Bronchial epithelial cell (primary cell): ENCODE measurements around the gene NOXRED1. TPM values are rescaled to one million over a fixed set of nuclear protein-coding genes. Genes with fewer than 3 reads are reported as not detected.

ENCODE experiments used
- DNase-seq: peaks from one replicate; pipeline ENCODE4 v3.0.0-alpha.2; 2010; ENCODE audit warnings: low read depth
- FAIRE-seq: peaks from 2 replicates; lab custom pipeline; 2011; peaks lifted over from hg19 to GRCh38; lab: Jason Lieb, UNC
- H3K27me3 ChIP-seq: 2 replicates; pipeline ENCODE4 v1.5.1; 2011; ENCODE audit warnings: low read length; ENCODE audit not compliant: control insufficient read depth, insufficient read depth
- H3K36me3 ChIP-seq: 2 replicates; pipeline ENCODE4 v1.5.1; 2011; ENCODE audit warnings: low read length; ENCODE audit not compliant: control insufficient read depth, insufficient read depth
- H3K4me3 ChIP-seq: 2 replicates; pipeline ENCODE4 v1.5.1; 2011; ENCODE audit warnings: mild to moderate bottlenecking, low read depth, low read length, control low read depth
- CTCF ChIP-seq: IDR thresholded peaks from 2 replicates; pipeline ENCODE4 v1.5.1; 2011; ENCODE audit warnings: mild to moderate bottlenecking, moderate library complexity, low read length, control low read depth, inconsistent platforms; ENCODE audit not compliant: insufficient read depth, severe bottlenecking
- total RNA-seq: library from RNA; depleted of rRNA; stranded (reverse); fragments of >200 nt; gene quantifications from 2 replicates; pipeline ENCODE4 v1.2.1, GENCODE V29; 2014

NOXRED1 gene
- total RNA-seq, 1 donor from 2014 or later = 0.26 TPM

- Histone ChIP-seq H3K27me3 (no peaks in the 10 kb centered on the region), H3K4me3 (no peak overlapping the region), H3K36me3 (peaks cover 13% of the 10 kb centered on the region)
- no peak for TF ChIP-seq CTCF
- DNase-seq = no peak
- FAIRE-seq = no peak
Observed at GRCh38 chr14:77442196-77442595, 18.9 kb upstream of the NOXRED1 start.

GRCh38 chr14:77439861-77440260, 16.5 kb upstream of the NOXRED1 start:
- FAIRE-seq = no peak
- DNase-seq = no peak
- Histone ChIP-seq H3K27me3 (no peaks in the 10 kb centered on the region), H3K36me3 (peaks cover 13% of the 10 kb centered on the region), H3K4me3 (no peak overlapping the region)
- no peak for TF ChIP-seq CTCF

GRCh38 chr14:77438596-77438995, 15.3 kb upstream of the NOXRED1 start:
- TF ChIP-seq CTCF = no peak
- DNase-seq (no peak), FAIRE-seq (no peak)
- Histone ChIP-seq H3K4me3 (no peak overlapping the region), H3K36me3 (peaks cover 12% of the 10 kb centered on the region), H3K27me3 (no peaks in the 10 kb centered on the region)

- Histone ChIP-seq H3K4me3 (no peak overlapping the region), H3K27me3 (no peaks in the 10 kb centered on the region), H3K36me3 (peaks cover 3% of the 10 kb centered on the region)
- DNase-seq (no peak), FAIRE-seq (no peak)
- TF ChIP-seq CTCF = no peak
Observed at GRCh38 chr14:77436042-77436441, 12.7 kb upstream of the NOXRED1 start.

- H3K36me3 ChIP-seq = peaks cover 24% of the 10 kb centered on the region
- TF ChIP-seq CTCF = no peak
- no peak overlapping the region for H3K4me3 ChIP-seq
- H3K27me3 ChIP-seq = no peaks in the 10 kb centered on the region
- no peak for DNase-seq
- no peak for FAIRE-seq
Observed at GRCh38 chr14:77426396-77426795, 3.1 kb upstream of the NOXRED1 start.

GRCh38 chr14:77424862-77425261, 1.5 kb upstream of the NOXRED1 start:
- Histone ChIP-seq H3K4me3 (no peak overlapping the region), H3K36me3 (peaks cover 24% of the 10 kb centered on the region), H3K27me3 (no peaks in the 10 kb centered on the region)
- DNase-seq = no peak
- no peak for FAIRE-seq
- TF ChIP-seq CTCF = no peak
